LHCN-M2 (cell line): ENCODE measurements around the gene PPP6C. TPM values are rescaled to one million over a fixed set of nuclear protein-coding genes. Genes with fewer than 3 reads are reported as not detected.

Experiments used
- DNase-seq: peaks from one replicate; pipeline ENCODE4 v3.0.0-alpha.2; 2012; ENCODE audit warnings: low read depth
- total RNA-seq: library from RNA; depleted of rRNA; stranded (reverse); fragments of >200 nt; gene quantifications from 2 replicates; pipeline ENCODE4 v1.2.3, GENCODE V29; 2014; rRNA removed

The PPP6C gene
- total RNA-seq, 1 experiment from 2014 or later, result 38.4 TPM

DNA sequence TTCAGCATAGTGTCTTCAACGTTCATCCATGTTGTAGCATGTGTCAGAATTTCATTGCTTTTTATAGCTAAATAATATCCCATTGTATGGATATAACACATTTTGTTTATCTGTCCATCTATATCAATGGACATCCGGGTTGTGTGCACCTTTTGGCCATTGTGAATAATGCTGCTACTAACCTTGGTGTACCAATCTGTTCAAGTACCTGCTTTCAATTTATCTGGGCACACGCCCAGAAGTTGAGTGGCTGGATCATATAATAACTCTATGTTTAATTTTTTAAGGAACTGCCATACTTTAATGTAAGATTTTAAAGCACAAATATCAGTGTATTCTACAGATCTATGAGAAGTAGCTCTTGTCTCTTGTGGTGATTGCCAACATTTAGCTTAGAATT lies 89.8 kb downstream of the PPP6C start:
- DNase-seq, result no peak

Other genes with a start within 250 kb of the PPP6C start
- 11.7 and 12.2 TPM in 2 replicates for gene GOLGA1, start 248.7 kb downstream of the PPP6C start, total RNA-seq
- 2.3 and 6.1 TPM in 2 replicates for gene SCAI, start 46.3 kb downstream of the PPP6C start, total RNA-seq
- 24.4 and 24.5 TPM in 2 replicates for gene RABEPK, start 10.7 kb upstream of the PPP6C start, total RNA-seq
- 62.1 and 79.3 TPM in 2 replicates for gene HSPA5, start 51.5 kb upstream of the PPP6C start, total RNA-seq
- gene GAPVD1, start 72.0 kb upstream of the PPP6C start, total RNA-seq, result 28.5 and 29.9 TPM in 2 replicates